Hepatocyte (in vitro differentiated cells): ENCODE data around the gene TOX2. TPM values are rescaled to one million over a fixed set of nuclear protein-coding genes. Genes with fewer than 3 reads are reported as not detected.

Source experiments
- DNase-seq: peaks from one replicate; pipeline ENCODE4 v3.0.0-alpha.2; 2016; ENCODE audit warnings: low spot score
- H2AFZ ChIP-seq: fragments of 200-600 bp; sonication (generic); 2 replicates; pipeline ENCODE4 v1.6.0; 2016; ENCODE audit warnings: antibody characterized with exemption, mild to moderate bottlenecking
- H3K27ac ChIP-seq: fragments of 200-600 bp; sonication (generic); 2 replicates; pipeline ENCODE4 v1.5.1; 2016; ENCODE audit warnings: mild to moderate bottlenecking
- H3K27me3 ChIP-seq: fragments of 200-600 bp; sonication (generic); 2 replicates; pipeline ENCODE4 v1.6.1; 2016
- H3K36me3 ChIP-seq: fragments of 200-600 bp; sonication (generic); replicated peaks from 2 replicates; pipeline ENCODE4 v1.5.1; 2016; ENCODE audit warnings: low read depth; ENCODE audit not compliant: insufficient read depth
- H3K4me1 ChIP-seq: fragments of 200-600 bp; sonication (generic); 2 replicates; pipeline ENCODE4 v1.5.1; 2016; ENCODE audit warnings: mild to moderate bottlenecking, moderate library complexity; ENCODE audit not compliant: insufficient read depth
- H3K4me2 ChIP-seq: fragments of 200-600 bp; sonication (generic); 2 replicates; pipeline ENCODE4 v1.6.0; 2016
- H3K4me3 ChIP-seq: fragments of 200-600 bp; sonication (generic); 2 replicates; pipeline ENCODE4 v1.5.1; 2016; ENCODE audit warnings: mild to moderate bottlenecking
- H3K79me2 ChIP-seq: fragments of 200-600 bp; sonication (generic); 2 replicates; pipeline ENCODE4 v1.6.0; 2017; ENCODE audit warnings: mild to moderate bottlenecking
- H3K9me2 ChIP-seq: fragments of 200-600 bp; sonication (generic); replicated peaks from 2 replicates; pipeline ENCODE4 v1.6.0; 2017; ENCODE audit warnings: mild to moderate bottlenecking; ENCODE audit not compliant: insufficient read depth
- H3K9me3 ChIP-seq: fragments of 200-600 bp; sonication (generic); 2 replicates; pipeline ENCODE4 v1.5.1; 2016; ENCODE audit warnings: low read depth, mild to moderate bottlenecking
- H4K20me1 ChIP-seq: fragments of 200-600 bp; sonication (generic); 2 replicates; pipeline ENCODE4 v1.6.0; 2016; ENCODE audit warnings: mild to moderate bottlenecking; ENCODE audit not compliant: insufficient read depth, poor library complexity, severe bottlenecking
- CTCF ChIP-seq: fragments of 200-600 bp; sonication (generic); IDR thresholded peaks from 2 replicates; pipeline ENCODE4 v1.5.1; 2016; ENCODE audit warnings: antibody characterized with exemption, mild to moderate bottlenecking; ENCODE audit not compliant: poor library complexity
- EZH2 ChIP-seq: fragments of 200-600 bp; sonication (generic); IDR thresholded peaks from 2 replicates; pipeline ENCODE4 v1.6.1; 2016; ENCODE audit warnings: antibody characterized with exemption, mild to moderate bottlenecking, borderline replicate concordance
- EZH2phosphoT487 ChIP-seq: fragments of 200-600 bp; sonication (generic); IDR thresholded peaks from one replicate; pipeline ENCODE4 v1.6.1; 2018; ENCODE audit warnings: antibody characterized with exemption, mild to moderate bottlenecking, low read depth, moderate library complexity; ENCODE audit not compliant: unreplicated experiment, severe bottlenecking
- WGBS: methylation state at CpG from one replicate; pipeline ENCODE4 v1.1.6; 2016; ENCODE audit warnings: low lambda C conversion rate; ENCODE audit errors: missing lambda C conversion rate; 5-methylcytosine and 5-hydroxymethylcytosine counted together
- polyA plus RNA-seq: library from polyadenylated mRNA; unstranded; fragments of >200 nt; fragmentation: Nextera tagmentation; extraction: Ambion mirVana; gene quantifications from 2 replicates; pipeline ENCODE4 v1.2.1, GENCODE V29; 2016
- total RNA-seq: library from RNA; depleted of rRNA; stranded (reverse); fragments of >200 nt; gene quantifications from 2 replicates; pipeline ENCODE4 v1.2.3, GENCODE V29; 2014

The TOX2 gene
- total and polyA plus RNA-seq, 2 experiments from 2014 or later, result 0.87 to 12.1 TPM

GRCh38 chr20:44067650-44068081 lies 153.0 kb downstream of the TOX2 start:
- H4K20me1 ChIP-seq, result no peaks in the 10 kb centered on the region
- no peak overlapping the region for H3K4me2 ChIP-seq
- H3K36me3 ChIP-seq, result no peaks in the 10 kb centered on the region
- no peak for DNase-seq
- H2AFZ ChIP-seq, result no peak overlapping the region
- H3K79me2 ChIP-seq, result no peaks in the 10 kb centered on the region
- TF ChIP-seq EZH2 (no peak), CTCF (no peak), EZH2phosphoT487 (no peak)
- H3K27ac ChIP-seq, result no peak overlapping the region
- H3K9me3 ChIP-seq, result no peaks in the 10 kb centered on the region
- WGBS, result 95% methylated on average over 15 of the region's 15 CpGs
- no peaks in the 10 kb centered on the region for H3K27me3 ChIP-seq
- H3K4me3 ChIP-seq, result no peak overlapping the region
- H3K9me2 ChIP-seq, result no peaks in the 10 kb centered on the region
- no peaks in the 10 kb centered on the region for H3K4me1 ChIP-seq

GRCh38 chr20:44068316-44069201 lies 153.9 kb downstream of the TOX2 start:
- no peak overlapping the region for H2AFZ ChIP-seq
- H3K4me1 ChIP-seq, result no peaks in the 10 kb centered on the region
- WGBS, result 80% methylated on average over 25 of the region's 30 CpGs
- no peaks in the 10 kb centered on the region for H3K9me3 ChIP-seq
- no peaks in the 10 kb centered on the region for H4K20me1 ChIP-seq
- no peak for TF ChIP-seq EZH2phosphoT487
- no peak for TF ChIP-seq CTCF
- TF ChIP-seq EZH2, result no peak
- H3K36me3 ChIP-seq, result no peaks in the 10 kb centered on the region
- H3K9me2 ChIP-seq, result no peaks in the 10 kb centered on the region
- DNase-seq, result no peak
- H3K79me2 ChIP-seq, result no peaks in the 10 kb centered on the region
- no peaks in the 10 kb centered on the region for H3K27me3 ChIP-seq
- no peak overlapping the region for H3K27ac ChIP-seq
- H3K4me3 ChIP-seq, result no peak overlapping the region
- no peak overlapping the region for H3K4me2 ChIP-seq

GRCh38 chr20:44069203-44070011 lies 154.8 kb downstream of the TOX2 start:
- no peak overlapping the region for H3K4me2 ChIP-seq
- H3K36me3 ChIP-seq, result no peaks in the 10 kb centered on the region
- H3K79me2 ChIP-seq, result no peaks in the 10 kb centered on the region
- no peaks in the 10 kb centered on the region for H3K9me3 ChIP-seq
- H3K9me2 ChIP-seq, result no peaks in the 10 kb centered on the region
- TF ChIP-seq EZH2 (no peak), EZH2phosphoT487 (no peak), CTCF (no peak)
- no peak for DNase-seq
- no peaks in the 10 kb centered on the region for H3K27me3 ChIP-seq
- 92% methylated on average over 26 of the region's 26 CpGs for WGBS
- no peak overlapping the region for H3K27ac ChIP-seq
- H2AFZ ChIP-seq, result no peak overlapping the region
- H3K4me3 ChIP-seq, result no peak overlapping the region
- H3K4me1 ChIP-seq, result no peaks in the 10 kb centered on the region
- H4K20me1 ChIP-seq, result no peaks in the 10 kb centered on the region
